CD4-positive, alpha-beta T cell treated with Interferon alpha-2 for 1 hour (primary cell): ENCODE data around the gene MTCL1.

Experiments
- DNase-seq, 2 donors: peaks; one replicate each; pipeline ENCODE4 v3.0.0-alpha.2; 2020 to 2022

Gene MTCL1

DNA sequence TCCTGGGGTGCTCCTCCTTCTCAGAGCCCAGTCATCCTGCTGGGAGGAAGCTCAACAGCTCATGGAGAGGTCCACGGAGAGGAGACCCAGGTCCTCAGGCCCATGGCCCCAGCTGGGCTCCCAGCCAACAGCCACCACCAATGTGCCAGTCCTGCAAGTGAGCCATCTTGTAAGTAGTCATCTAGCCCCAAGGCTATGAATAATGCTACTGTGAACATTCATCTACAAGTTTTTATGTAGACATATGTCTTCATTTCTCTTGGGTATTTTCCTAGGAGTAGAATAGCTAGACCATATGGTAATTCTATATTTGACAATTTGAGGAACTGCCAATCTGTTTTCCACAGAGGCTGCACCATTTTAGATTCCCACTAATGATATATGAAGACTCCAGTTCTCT is 166.1 kb downstream of the MTCL1 start:
- DNase-seq: no peak

- DNase-seq: no peak
These were observed 169.5 kb downstream of the MTCL1 start for GRCh38 chr18:8874872-8875271.

DNA sequence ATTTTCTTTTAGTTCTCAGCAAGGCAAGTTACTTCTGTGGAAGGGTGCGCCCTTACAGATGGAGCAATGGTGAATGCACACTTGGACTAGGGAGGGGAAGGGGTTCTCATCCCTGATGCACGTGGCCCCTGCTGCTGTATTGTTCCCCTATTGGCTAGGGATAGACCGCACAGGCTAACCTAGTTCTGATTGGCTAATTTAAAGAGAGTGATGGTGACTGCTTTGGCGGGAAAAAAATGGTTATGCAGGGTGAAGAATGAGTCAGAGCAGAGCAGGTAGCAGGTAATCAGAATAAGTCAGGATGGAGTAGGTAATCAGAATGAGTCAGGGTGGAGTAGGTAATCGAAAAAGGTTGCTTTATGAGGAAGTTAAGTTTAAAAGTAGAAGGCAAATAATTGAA is 171.5 kb downstream of the MTCL1 start:
- no peak for DNase-seq

GRCh38 chr18:8881103-8881502 is 175.7 kb downstream of the MTCL1 start:
- no peak for DNase-seq
